A673 (cell line): Measurements from ENCODE around the gene POPDC2. TPM values are rescaled to one million over a fixed set of nuclear protein-coding genes. Genes with fewer than 3 reads are reported as not detected.

Experiments used
- BruUV-seq: library from RNA; stranded (reverse); fragments of 400-500 nt; replicated peaks from 2 replicates; lab custom pipeline; 2021; lab: Mats Ljungman, UMichigan
- CTCF ChIA-PET: fragments of 300-600 bp; sonication (Branson Sonifier 250); formaldehyde crosslinking; loops from one replicate; lab custom pipeline; 2022; ENCODE audit warnings: antibody characterized with exemption; lab: Charles Lee
- POLR2A ChIA-PET: fragments of 300-600 bp; sonication (Branson Sonifier 250); formaldehyde crosslinking; loops from one replicate; lab custom pipeline; 2022; ENCODE audit warnings: antibody characterized with exemption; ENCODE audit not compliant: low non-redundant PET; lab: Charles Lee
- DNase-seq: peaks from one replicate; pipeline ENCODE4 v3.0.0-alpha.2; 2015; ENCODE audit warnings: low spot score
- H3K27ac ChIP-seq: fragments of 200-600 bp; sonication (generic); 2 replicates; pipeline ENCODE4 v1.5.1; 2016; ENCODE audit warnings: mixed run types, low read depth, mild to moderate bottlenecking, mixed read lengths, antibody characterized with exemption, low read length; ENCODE audit not compliant: poor library complexity, severe bottlenecking
- H3K27me3 ChIP-seq: fragments of 200-600 bp; sonication (generic); replicated peaks from 2 replicates; pipeline ENCODE4 v1.6.1; 2017; ENCODE audit warnings: mixed run types, low read depth, mild to moderate bottlenecking, mixed read lengths, antibody characterized with exemption, low read length; ENCODE audit not compliant: insufficient read depth, poor library complexity
- H3K36me3 ChIP-seq: fragments of 200-600 bp; sonication (generic); 2 replicates; pipeline ENCODE4 v1.6.1; 2016; ENCODE audit warnings: mixed run types, mild to moderate bottlenecking, mixed read lengths, antibody characterized with exemption, low read length; ENCODE audit not compliant: insufficient read depth, poor library complexity, severe bottlenecking
- H3K4me1 ChIP-seq: fragments of 200-600 bp; sonication (generic); 2 replicates; pipeline ENCODE4 v1.6.1; 2017; ENCODE audit warnings: mixed run types, mild to moderate bottlenecking, mixed read lengths, antibody characterized with exemption, low read length; ENCODE audit not compliant: insufficient read depth, poor library complexity, severe bottlenecking
- H3K4me3 ChIP-seq: fragments of 200-600 bp; sonication (generic); 2 replicates; pipeline ENCODE4 v1.5.1; 2016; ENCODE audit warnings: low read depth, mixed run types, mild to moderate bottlenecking, mixed read lengths, low read length; ENCODE audit not compliant: poor library complexity, severe bottlenecking
- H3K9me3 ChIP-seq: fragments of 200-600 bp; sonication (generic); 2 replicates; pipeline ENCODE4 v1.6.1; 2016; ENCODE audit warnings: mixed run types, low read depth, mild to moderate bottlenecking, mixed read lengths, antibody characterized with exemption, low read length; ENCODE audit not compliant: poor library complexity, severe bottlenecking
- CTCF ChIP-seq: fragments of 300-800, 200-600 bp; sonication (generic); conservative IDR thresholded peaks from 2 replicates; pipeline ENCODE4 v1.5.1; 2017; ENCODE audit warnings: low read depth, mild to moderate bottlenecking, antibody characterized with exemption, low read length, moderate library complexity, mixed read lengths
- EZH2 ChIP-seq: fragments of 200-600 bp; sonication (generic); IDR thresholded peaks from 2 replicates; pipeline ENCODE4 v1.6.1; 2017; ENCODE audit warnings: borderline replicate concordance, low read depth, mild to moderate bottlenecking, mixed read lengths, antibody characterized with exemption, low read length; ENCODE audit not compliant: poor library complexity, severe bottlenecking
- intact Hi-C: fragments of 100-400 bp; cut with micrococcal nuclease; formaldehyde crosslinking; loops from one replicate; pipeline ENCODE4 v1.10.0; 2022; ENCODE audit not compliant: unreplicated experiment
- total RNA-seq: library from RNA; stranded (reverse); gene quantifications from 2 replicates; pipeline ENCODE4 v1.2.3, GENCODE V29; 2021

POPDC2 gene
- total RNA-seq, 1 experiment from 2014 or later: 0.99 TPM

- Histone ChIP-seq H3K27ac (no peak overlapping the region), H3K4me1 (peaks cover 14% of the 10 kb centered on the region), H3K27me3 (no peaks in the 10 kb centered on the region), H3K4me3 (no peak overlapping the region), H3K36me3 (no peaks in the 10 kb centered on the region), H3K9me3 (no peaks in the 10 kb centered on the region)
- TF ChIP-seq CTCF (no peak), EZH2 (no peak)
- intact Hi-C loops: no loop called here
- no peak for DNase-seq
- ChIA-PET CTCF (no interaction called here), POLR2A (no interaction called here)
- BruUV-seq: no TSS peak
Measured at GRCh38 chr3:119636249-119636648, 24.1 kb downstream of the POPDC2 start.

GRCh38 chr3:119635719-119636118 lies 24.7 kb downstream of the POPDC2 start:
- Histone ChIP-seq H3K36me3 (no peaks in the 10 kb centered on the region), H3K4me1 (peaks cover 14% of the 10 kb centered on the region), H3K27me3 (no peaks in the 10 kb centered on the region), H3K4me3 (no peak overlapping the region), H3K27ac (no peak overlapping the region), H3K9me3 (no peaks in the 10 kb centered on the region)
- intact Hi-C loops: no loop called here
- ChIA-PET CTCF (no interaction called here), POLR2A (no interaction called here)
- TF ChIP-seq CTCF: no peak
- DNase-seq: no peak
- no TSS peak for BruUV-seq

GRCh38 chr3:119632829-119633228 lies 27.6 kb downstream of the POPDC2 start:
- BruUV-seq: no TSS peak
- no peak overlapping the region for H3K27ac ChIP-seq
- H3K9me3 ChIP-seq: no peaks in the 10 kb centered on the region
- H3K4me3 ChIP-seq: no peak overlapping the region
- ChIA-PET CTCF (no interaction called here), POLR2A (no interaction called here)
- no peaks in the 10 kb centered on the region for H3K4me1 ChIP-seq
- DNase-seq: no peak
- H3K27me3 ChIP-seq: no peaks in the 10 kb centered on the region
- intact Hi-C loops: no loop called here
- TF ChIP-seq EZH2: no peak
- no peaks in the 10 kb centered on the region for H3K36me3 ChIP-seq

- intact Hi-C loops: no loop called here
- no peaks in the 10 kb centered on the region for H3K27me3 ChIP-seq
- DNase-seq: no peak
- no peaks in the 10 kb centered on the region for H3K4me1 ChIP-seq
- no peaks in the 10 kb centered on the region for H3K9me3 ChIP-seq
- no peak overlapping the region for H3K4me3 ChIP-seq
- no peak for TF ChIP-seq EZH2
- TF ChIP-seq CTCF: no peak
- H3K27ac ChIP-seq: no peak overlapping the region
- no TSS peak for BruUV-seq
- no peaks in the 10 kb centered on the region for H3K36me3 ChIP-seq
- POLR2A ChIA-PET: no interaction called here
- CTCF ChIA-PET: no interaction called here
Measured at GRCh38 chr3:119632216-119632615, 28.2 kb downstream of the POPDC2 start.
